Measurements from ENCODE around the gene CACNA1C.

- TF ChIP-seq CTCF (IDR thresholded peaks at IDR 0.05) (no peak), POLR2A (IDR thresholded peaks at IDR 0.05) (no peak)
These were observed 572.5 kb downstream of the CACNA1C start for GRCh38 chr12:2625289-2625612.

All from esophagus squamous epithelium (tissue), 4 donors.